Peyer's patch (tissue), 4 donors: ENCODE measurements around the gene ABLIM2.

ENCODE experiments used
- CTCF ChIP-seq, 6 experiments: fragments of 450-650 bp in 4 of 6; fragments of 200-600 bp in 2 of 6; sonication (generic) in 1 of 6; IDR thresholded peaks; one replicate each; pipeline ENCODE4 v1.5.1; 2017 to 2019; ENCODE audit warnings: antibody characterized with exemption in 6 of 6, mild to moderate bottlenecking in 3 of 6, moderate library complexity in 1 of 6
- POLR2A ChIP-seq, 2 donors: fragments of 450-650 bp; IDR thresholded peaks; one replicate each; pipeline ENCODE4 v1.5.1; 2017; ENCODE audit warnings: antibody characterized with exemption in 2 of 2, mild to moderate bottlenecking in 2 of 2, moderate library complexity in 2 of 2

GRCh38 chr4:8149664-8150063, 8.9 kb downstream of the ABLIM2 start:
- no peak for TF ChIP-seq POLR2A (IDR thresholded peaks at IDR 0.05)
- no peak for TF ChIP-seq CTCF (IDR thresholded peaks at IDR 0.05)
